ENCODE results near the gene RPTOR.

The RPTOR gene

GRCh38 chr17:80992077-80992947 is 447.7 kb downstream of the RPTOR start:
- no peak for DNase-seq

GRCh38 chr17:80992948-80993624 is 448.4 kb downstream of the RPTOR start:
- no peak for DNase-seq

- no peak for DNase-seq
Measured at GRCh38 chr17:80995131-80995530, 450.5 kb downstream of the RPTOR start.

GRCh38 chr17:80996422-80997305 is 452.0 kb downstream of the RPTOR start:
- no peak for DNase-seq

- DNase-seq: no peak
Measured at GRCh38 chr17:80997424-80998117, 452.9 kb downstream of the RPTOR start.

GRCh38 chr17:80998118-80998747 is 453.6 kb downstream of the RPTOR start:
- no peak for DNase-seq

- DNase-seq: no peak
Measured at GRCh38 chr17:80998748-80999535, 454.3 kb downstream of the RPTOR start.

- DNase-seq: no peak
Measured at GRCh38 chr17:80999536-81000333, 455.1 kb downstream of the RPTOR start.

GRCh38 chr17:81000334-81000630 is 455.6 kb downstream of the RPTOR start:
- DNase-seq: no peak

GRCh38 chr17:81000631-81001357 is 456.2 kb downstream of the RPTOR start:
- no peak for DNase-seq

- DNase-seq: no peak
Measured at GRCh38 chr17:81002013-81002384, 457.4 kb downstream of the RPTOR start.

- DNase-seq: peak; percentile 57
Measured at GRCh38 chr17:81002409-81003361, 458.0 kb downstream of the RPTOR start.

- DNase-seq: no peak
Measured at GRCh38 chr17:81003711-81004475, 459.3 kb downstream of the RPTOR start.

- no peak for DNase-seq
Measured at GRCh38 chr17:81006891-81007290, 462.3 kb downstream of the RPTOR start.

- no peak for DNase-seq
Measured at GRCh38 chr17:81008140-81008539, 463.5 kb downstream of the RPTOR start.

GRCh38 chr17:81009136-81009535 is 464.5 kb downstream of the RPTOR start:
- no peak for DNase-seq

GRCh38 chr17:81010935-81011334 is 466.3 kb downstream of the RPTOR start:
- no peak for DNase-seq

- no peak for DNase-seq
Measured at GRCh38 chr17:81011951-81012350, 467.3 kb downstream of the RPTOR start.

Measured in NCI-H2227 treated with DMSO at 0.1 percent for 48 hours (cell line).